ENCODE results near the gene GDF11. TPM values are rescaled to one million over a fixed set of nuclear protein-coding genes. Genes with fewer than 3 reads are reported as not detected.

GDF11 gene
- total and polyA plus RNA-seq, 2 of the 4 experiments (the other 2 are of a cell fraction), result 2.7 to 12.9 TPM

- in situ Hi-C loops (cut with MboI; ENCODE audit: low sequenced_read_pairs) (no loop called here), dilution Hi-C loops (cut with HindIII; ENCODE audit: low sequenced_read_pairs, unreplicated experiment) (no loop called here), intact Hi-C loops (cut with micrococcal nuclease) (no loop called here)
- ChIA-PET POLR2A (ENCODE audit: unreplicated experiment) (no interaction called here), CTCF (interaction anchor here (0.6 kb wide), 1 partner anchor 15 kb away, joined by 3 read pairs; no protein-coding TSS in a partner anchor)
- Histone ChIP-seq H2AK5ac (ENCODE audit: low read depth, low read length) (no peak overlapping the region), H3K4ac (ENCODE audit: low read depth, low read length) (no peak overlapping the region), H3K14ac (replicated peaks; ENCODE audit: low read depth, low read length) (no peak overlapping the region), H3K9ac (ENCODE audit: low read depth, low read length) (no peak overlapping the region), H4K5ac (ENCODE audit: low read depth, low read length) (no peak overlapping the region), H4K91ac (ENCODE audit: insufficient read depth, low read depth, low read length) (no peak overlapping the region), H3K56ac (ENCODE audit: extremely low read depth, insufficient read depth, low read length) (no peak overlapping the region), H2BK5ac (ENCODE audit: low read depth, low read length, poor library complexity, severe bottlenecking) (no peak overlapping the region), H2BK120ac (ENCODE audit: low read depth, low read length) (no peak overlapping the region), H3K27me3 (ENCODE audit: control insufficient read depth, insufficient read depth, low read length) (peaks cover 22% of the 10 kb centered on the region), H3K9me3 (ENCODE audit: control insufficient read depth, insufficient read depth, low read length) (no peaks in the 10 kb centered on the region), H4K20me1 (ENCODE audit: insufficient read depth, low read length) (no peaks in the 10 kb centered on the region), H3K27ac (ENCODE audit: insufficient read depth, low read length) (no peak overlapping the region), H2BK20ac (ENCODE audit: low read depth, low read length) (no peak overlapping the region), H3K79me1 (ENCODE audit: low read depth in 1 of 2, low read length in 2 of 2) (no peaks in the 10 kb centered on the region), H2AFZ (replicated peaks; ENCODE audit: low read length, poor library complexity) (no peak overlapping the region), H3K4me2 (ENCODE audit: low read depth, low read length) (no peak overlapping the region), H3K36me3 (ENCODE audit: control insufficient read depth, insufficient read depth, low read length) (no peaks in the 10 kb centered on the region), H4K8ac (ENCODE audit: low read depth in 2 of 2, low read length in 2 of 2) (no peak overlapping the region), H3K18ac (ENCODE audit: low read depth, low read length) (no peak overlapping the region), H3K4me3 (ENCODE audit: insufficient read depth, low read depth, low read length) (no peak overlapping the region), H3K4me1 (ENCODE audit: control insufficient read depth, insufficient read depth, low read length) (peaks cover 2% of the 10 kb centered on the region; the same call in 1 of the 2 replicates), H2AK9ac (replicated peaks; ENCODE audit: low read depth, low read length, poor library complexity) (no peak overlapping the region), H2BK15ac (ENCODE audit: low read depth, low read length) (no peak overlapping the region), H3K23ac (ENCODE audit: low read depth, low read length) (no peak overlapping the region), H3K9me1 (ENCODE audit: insufficient read depth, low read length) (no peaks in the 10 kb centered on the region)
- BruUV-seq (replicated peaks), result no TSS peak
- TF ChIP-seq CTCF (conservative IDR thresholded peaks at IDR 0.05; ENCODE audit: low read depth, low read length) (no peak), MAZ (IDR thresholded peaks at IDR 0.05; ENCODE audit: borderline replicate concordance, low read depth, low read length) (no peak), RCOR1 (IDR thresholded peaks at IDR 0.05; ENCODE audit: insufficient replicate concordance, low read length) (no peak), POLR2A (IDR thresholded peaks at IDR 0.05; ENCODE audit: low read depth, low read length) (no peak), RFX5 (IDR thresholded peaks at IDR 0.05; ENCODE audit: low read depth, low read length) (no peak), SMC3 (IDR thresholded peaks at IDR 0.05; ENCODE audit: low read depth, low read length) (no peak), CHD1 (IDR thresholded peaks at IDR 0.05; ENCODE audit: low read depth, low read length) (no peak), MXI1 (IDR thresholded peaks at IDR 0.05; ENCODE audit: borderline replicate concordance, low read depth, low read length) (no peak), CEBPB (IDR thresholded peaks at IDR 0.05; ENCODE audit: low read depth, low read length) (no peak), RAD21 (IDR thresholded peaks at IDR 0.05; ENCODE audit: low read length) (no peak), MAFK (IDR thresholded peaks at IDR 0.05; ENCODE audit: low read depth, low read length) (no peak), NFE2L2 (IDR thresholded peaks at IDR 0.05; ENCODE audit: low read depth, low read length) (no peak), BHLHE40 (IDR thresholded peaks at IDR 0.05; ENCODE audit: low read depth, low read length) (no peak)
- TF ChIP-seq, protein P1, sequence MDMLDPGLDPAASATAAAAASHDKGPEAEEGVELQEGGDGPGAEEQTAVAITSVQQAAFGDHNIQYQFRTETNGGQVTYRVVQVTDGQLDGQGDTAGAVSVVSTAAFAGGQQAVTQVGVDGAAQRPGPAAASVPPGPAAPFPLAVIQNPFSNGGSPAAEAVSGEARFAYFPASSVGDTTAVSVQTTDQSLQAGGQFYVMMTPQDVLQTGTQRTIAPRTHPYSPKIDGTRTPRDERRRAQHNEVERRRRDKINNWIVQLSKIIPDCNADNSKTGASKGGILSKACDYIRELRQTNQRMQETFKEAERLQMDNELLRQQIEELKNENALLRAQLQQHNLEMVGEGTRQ (IDR thresholded peaks at IDR 0.05; ENCODE audit: low read depth, low read length), result no peak
- 55% methylated on average over 2 of the region's 16 CpGs; no CpG with 5 or more reads in 1 of the 2 experiments for WGBS, 2 experiments (ENCODE audit: extremely low coverage in 2 of 2, insufficient read length in 1 of 2)
- ATAC-seq (ENCODE audit: low read depth) (no peak), DNase-seq (no peak)
These were observed 44.5 kb upstream of the GDF11 start for GRCh38 chr12:55698241-55698955.

All from IMR-90 (cell line).